D721Med (cell line): ENCODE results near the gene CLIP3.
A peak's percentile ranks its signal among the peaks of the same experiment; 100 is the strongest.

Source experiments
- DNase-seq: peaks from one replicate; pipeline ENCODE4 v3.0.0; 2011; ENCODE audit warnings: low spot score; ENCODE audit not compliant: insufficient read length
- FAIRE-seq: peaks from 2 replicates; lab custom pipeline; 2011; peaks lifted over from hg19 to GRCh38; lab: Jason Lieb, UNC
- CTCF ChIP-seq: IDR thresholded peaks from 2 replicates; pipeline ENCODE4 v1.5.1; 2012; ENCODE audit warnings: mild to moderate bottlenecking, control low read depth; ENCODE audit not compliant: insufficient read depth; ENCODE audit errors: missing control alignments

The CLIP3 gene

GRCh38 chr19:35992907-35993765, 39.5 kb downstream of the CLIP3 start:
- no peak for TF ChIP-seq CTCF
- no peak for DNase-seq
- no peak for FAIRE-seq

GRCh38 chr19:35991731-35992450, 40.8 kb downstream of the CLIP3 start:
- DNase-seq (no peak), FAIRE-seq (no peak)
- no peak for TF ChIP-seq CTCF

GRCh38 chr19:35990771-35991730, 41.6 kb downstream of the CLIP3 start:
- TF ChIP-seq CTCF = no peak
- FAIRE-seq (no peak), DNase-seq (no peak)

- DNase-seq = no peak
- TF ChIP-seq CTCF = no peak
- FAIRE-seq = no peak
Observed at GRCh38 chr19:35990156-35990555, 42.5 kb downstream of the CLIP3 start.

GRCh38 chr19:35988824-35989223, 43.8 kb downstream of the CLIP3 start:
- FAIRE-seq (no peak), DNase-seq (no peak)
- no peak for TF ChIP-seq CTCF

- peak; percentile 18 for TF ChIP-seq CTCF
- no peak for FAIRE-seq
- no peak for DNase-seq
Observed at GRCh38 chr19:35987571-35987896, 45.1 kb downstream of the CLIP3 start.
